Stomach (tissue), 4 donors: ENCODE data around the gene AGAP3.

ENCODE experiments used
- CTCF ChIP-seq, 7 experiments: fragments of 450-650 bp in 4 of 7; fragments of 200-600 bp in 3 of 7; sonication (generic) in 3 of 7; IDR thresholded peaks; one replicate each; pipeline ENCODE4 v1.5.1; 2016 to 2019; ENCODE audit warnings: antibody characterized with exemption in 7 of 7, control low read depth in 2 of 7, mild to moderate bottlenecking in 1 of 7
- EP300 ChIP-seq: sonication (generic); formaldehyde crosslinking; IDR thresholded peaks from one replicate; pipeline ENCODE4 v1.6.1; 2017; ENCODE audit warnings: antibody characterized with exemption
- POLR2A ChIP-seq, 4 donors: fragments of 450-650 bp; IDR thresholded peaks; one replicate each; pipeline ENCODE4 v1.6.1; 2016; ENCODE audit warnings: antibody characterized with exemption in 4 of 4, control low read depth in 2 of 4, mild to moderate bottlenecking in 1 of 4, moderate library complexity in 1 of 4
- POLR2AphosphoS5 ChIP-seq, 3 donors: sonication (generic); formaldehyde crosslinking; IDR thresholded peaks; one replicate each; pipeline ENCODE4 v1.6.1; 2016; ENCODE audit warnings: antibody characterized with exemption in 3 of 3

- no peak for TF ChIP-seq POLR2A (IDR thresholded peaks at IDR 0.05)
- no peak for TF ChIP-seq CTCF (IDR thresholded peaks at IDR 0.05)
- TF ChIP-seq POLR2AphosphoS5 (IDR thresholded peaks at IDR 0.05), result no peak
- no peak for TF ChIP-seq EP300
Measured at GRCh38 chr7:151125470-151125845, 39.2 kb downstream of the AGAP3 start.
